ENCODE measurements around the gene SMIM43. TPM values are rescaled to one million over a fixed set of nuclear protein-coding genes. Genes with fewer than 3 reads are reported as not detected.

SMIM43 gene
- total and polyA plus RNA-seq, 2 of the 8 experiments (the other 6 are each of a cell fraction or from before 2014, with no cell fraction given) = 0.50 to 0.94 TPM

DNA sequence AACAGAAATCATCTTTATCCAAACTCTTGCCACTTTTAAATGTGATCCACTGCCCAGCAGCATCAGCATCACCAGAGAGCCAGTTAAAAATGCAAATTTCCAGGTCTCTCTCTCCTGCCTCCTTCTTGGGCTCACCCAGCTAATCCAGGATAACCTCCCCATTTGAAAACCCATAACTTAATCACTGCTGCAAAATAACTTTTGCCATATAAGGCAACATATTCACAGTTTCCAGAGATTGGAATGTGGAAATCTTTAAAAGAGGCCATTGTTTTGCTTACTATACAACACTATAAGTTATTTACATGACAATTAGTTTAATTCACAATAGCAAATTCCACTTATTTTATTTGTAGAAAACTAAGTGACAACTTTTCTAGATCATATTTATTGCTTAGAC, 31.3 kb upstream of the SMIM43 start:
- Histone ChIP-seq H2BK20ac (ENCODE audit: low read length) (no peak overlapping the region), H3K23me2 (ENCODE audit: low read depth, low read length) (peaks cover 3% of the 10 kb centered on the region), H2BK15ac (ENCODE audit: low read length) (no peak overlapping the region), H3K36me3 (ENCODE audit: control insufficient read depth in 2 of 4, insufficient read depth in 4 of 4, low read length in 3 of 4) (no peaks in the 10 kb centered on the region), H3K9me3 (ENCODE audit: insufficient read depth in 2 of 2, low read depth in 1 of 2, low read length in 1 of 2) (no peaks in the 10 kb centered on the region), H2BK120ac (replicated peaks; ENCODE audit: low read depth, low read length) (no peak overlapping the region), H3K4me2 (ENCODE audit: insufficient read depth in 1 of 2, low read depth in 2 of 2, low read length in 2 of 2) (peak overlapping the region in 1 of 2 experiments; percentile 3; a peak in 2 of 4 replicates), H3K27ac (ENCODE audit: low read depth, low read length) (peak overlapping the region; percentile 30; the same call in 1 of the 2 replicates), H4K5ac (ENCODE audit: insufficient read length, low read depth, low read length) (peak overlapping the region; percentile 77), H2AFZ (ENCODE audit: low read length) (no peak overlapping the region), H3K18ac (ENCODE audit: extremely low read depth, low read length) (no peak overlapping the region), H3K14ac (ENCODE audit: insufficient read length) (no peak overlapping the region), H3K4me3 (ENCODE audit: extremely low read depth in 1 of 4, insufficient read depth in 2 of 4, low read depth in 3 of 4, low read length in 4 of 4) (peak overlapping the region in 1 of 4 experiments; percentile 27; a peak in 1 of 8 replicates), H3K27me3 (replicated peaks in 1 of 4; ENCODE audit: control insufficient read depth in 3 of 4, extremely low read depth in 1 of 4, insufficient read depth in 3 of 4, low read length in 3 of 4) (peaks cover 0 to 1% (median 0%) of the 10 kb centered on the region in 4 experiments; a peak in 1 of 7 replicates), H4K8ac (ENCODE audit: extremely low read depth, insufficient read depth, low read length) (no peak overlapping the region), H4K91ac (replicated peaks; ENCODE audit: insufficient read length, low read length) (no peak overlapping the region), H2BK5ac (ENCODE audit: low read depth, low read length) (no peak overlapping the region), H2AK5ac (ENCODE audit: low read depth, low read length) (no peak overlapping the region), H3K79me2 (ENCODE audit: control insufficient read depth in 1 of 2, insufficient read depth in 2 of 2, low read length in 2 of 2) (peaks cover under 1% of the 10 kb centered on the region in 2 experiments; a peak in 1 of 4 replicates), H3K4ac (replicated peaks; ENCODE audit: insufficient read length, low read depth, low read length) (no peak overlapping the region), H3K9ac (replicated peaks in 1 of 4; ENCODE audit: extremely low read depth in 1 of 4, low read depth in 3 of 4, low read length in 3 of 4) (no peak overlapping the region), H2BK12ac (ENCODE audit: low read depth, low read length) (no peak overlapping the region), H3K79me1 (ENCODE audit: low read depth, low read length) (no peaks in the 10 kb centered on the region), H3K56ac (replicated peaks; ENCODE audit: insufficient read length, low read depth, low read length) (no peak overlapping the region), H3K4me1 (replicated peaks in 1 of 4; ENCODE audit: control insufficient read depth in 3 of 4, insufficient read depth in 4 of 4, low read length in 3 of 4) (peaks cover 8 to 20% (median 14%) of the 10 kb centered on the region in 4 experiments), H4K20me1 (replicated peaks in 1 of 2; ENCODE audit: control insufficient read depth in 1 of 2, insufficient read depth in 2 of 2, low read length in 2 of 2) (no peaks in the 10 kb centered on the region), H3K23ac (ENCODE audit: insufficient read length) (no peak overlapping the region)
- DNase-seq (ENCODE audit: low read depth in 1 of 2, low spot score in 2 of 2) = no peak
- no peak for FAIRE-seq
- CTCF ChIA-PET (ENCODE audit: partially characterized antibody) = interaction anchor here (0.6 kb wide), 2 partner anchors 15 to 121 kb away, joined by 3 read pairs; no protein-coding TSS in a partner anchor
- POLR2A ChIA-PET (ENCODE audit: partially characterized antibody) = interaction anchor here (1.6 to 14.8 kb wide), 6 partner anchors 10 to 100 kb away, joined by 5 to 246 read pairs (median 10); partner anchors contain the start of genes ANXA5, CCNA2 and SMIM43
- TF ChIP-seq SP2 (IDR thresholded peaks at IDR 0.05; ENCODE audit: low read length) (no peak), KDM5A (IDR thresholded peaks at IDR 0.05; ENCODE audit: low read length) (no peak), EZH2 (IDR thresholded peaks at IDR 0.05; ENCODE audit: low read depth, low read length, severe bottlenecking) (no peak), PHF8 (conservative IDR thresholded peaks at IDR 0.05; ENCODE audit: low read depth, low read length) (no peak), HDAC2 (IDR thresholded peaks at IDR 0.05; ENCODE audit: borderline replicate concordance in 1 of 2, low read depth in 2 of 2, low read length in 2 of 2) (0 out of 4 replicates have a peak, but pooled peaks of 1 of the 2 experiments have one; percentile 56), TBP (IDR thresholded peaks at IDR 0.05; ENCODE audit: low read depth, low read length) (peak; percentile 79), ZNF274 (IDR thresholded peaks at IDR 0.05; ENCODE audit: borderline replicate concordance, extremely low read depth, low read length) (no peak), BRCA1 (IDR thresholded peaks at IDR 0.05; ENCODE audit: low read depth, low read length) (no peak), ASH2L (IDR thresholded peaks at IDR 0.05; ENCODE audit: low read length) (no peak), SRF (IDR thresholded peaks at IDR 0.05; ENCODE audit: low read depth, low read length) (peak; percentile 99), FOSL1 (IDR thresholded peaks at IDR 0.05; ENCODE audit: insufficient read depth, low read depth, low read length) (no peak), CHD2 (IDR thresholded peaks at IDR 0.05; ENCODE audit: low read length) (no peak), GTF2F1 (IDR thresholded peaks at IDR 0.05; ENCODE audit: borderline replicate concordance, low read depth, low read length) (no peak)
- TF ChIP-seq, protein P1, sequence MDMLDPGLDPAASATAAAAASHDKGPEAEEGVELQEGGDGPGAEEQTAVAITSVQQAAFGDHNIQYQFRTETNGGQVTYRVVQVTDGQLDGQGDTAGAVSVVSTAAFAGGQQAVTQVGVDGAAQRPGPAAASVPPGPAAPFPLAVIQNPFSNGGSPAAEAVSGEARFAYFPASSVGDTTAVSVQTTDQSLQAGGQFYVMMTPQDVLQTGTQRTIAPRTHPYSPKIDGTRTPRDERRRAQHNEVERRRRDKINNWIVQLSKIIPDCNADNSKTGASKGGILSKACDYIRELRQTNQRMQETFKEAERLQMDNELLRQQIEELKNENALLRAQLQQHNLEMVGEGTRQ (IDR thresholded peaks at IDR 0.05; ENCODE audit: low read length) = no peak

Measured in H1 (cell line).